ENCODE results near the gene RTCB.
A peak's percentile ranks its signal among the peaks of the same experiment; 100 is the strongest.

RTCB gene

GRCh38 chr22:32411829-32412592 is at the start of gene RTCB:
Gene RTCB, minus strand, starts transcription at chr22:32412247. Its CDS starts 91 bp downstream, at chr22:32412156.
- H3K36me3 ChIP-seq (replicated peaks) = peaks cover 21% of the 10 kb centered on the region
- in situ Hi-C loops (cut with MboI; ENCODE audit: low sequenced_read_pairs) = no loop called here

GRCh38 chr22:32457031-32457430 is 45.0 kb upstream of the RTCB start:
- H3K4me1 ChIP-seq = no peaks in the 10 kb centered on the region
- DNase-seq (ENCODE audit: low spot score in 2 of 2) = no peak
- no peaks in the 10 kb centered on the region for H3K36me3 ChIP-seq (replicated peaks)
- no peaks in the 10 kb centered on the region for H3K9me3 ChIP-seq
- in situ Hi-C loops (cut with MboI; ENCODE audit: low sequenced_read_pairs) = no loop called here
- no peak overlapping the region for H3K4me3 ChIP-seq
- H3K27me3 ChIP-seq (ENCODE audit: low read depth) = peaks cover 23% of the 10 kb centered on the region

More at GRCh38 chr22:32411829-32412592, at the start of gene RTCB:
- Histone ChIP-seq H3K27me3 (ENCODE audit: low read depth) (no peaks in the 10 kb centered on the region), H3K4me3 (peak within 1 kb of the TSS; percentile 69), H3K4me1 (peaks cover 5% of the 10 kb centered on the region), H3K9me3 (no peaks in the 10 kb centered on the region)
- DNase-seq (ENCODE audit: low spot score in 2 of 2) = peak; percentile 79 to 92

GRCh38 chr22:32448980-32449379 is 36.9 kb upstream of the RTCB start:
- Histone ChIP-seq H3K4me3 (no peak overlapping the region), H3K4me1 (no peaks in the 10 kb centered on the region), H3K9me3 (no peaks in the 10 kb centered on the region), H3K36me3 (replicated peaks) (no peaks in the 10 kb centered on the region), H3K27me3 (ENCODE audit: low read depth) (peaks cover 16% of the 10 kb centered on the region)
- in situ Hi-C loops (cut with MboI; ENCODE audit: low sequenced_read_pairs) = no loop called here
- DNase-seq (ENCODE audit: low spot score in 2 of 2) = no peak

GRCh38 chr22:32446321-32446720 is 34.3 kb upstream of the RTCB start:
- in situ Hi-C loops (cut with MboI; ENCODE audit: low sequenced_read_pairs) = no loop called here

GRCh38 chr22:32444068-32444467 is 32.0 kb upstream of the RTCB start:
- in situ Hi-C loops (cut with MboI; ENCODE audit: low sequenced_read_pairs) = no loop called here
- DNase-seq (ENCODE audit: low spot score in 2 of 2) = peak in 1 of 2 experiments; percentile 39
- H3K4me3 ChIP-seq = no peak overlapping the region

More at GRCh38 chr22:32446321-32446720, 34.3 kb upstream of the RTCB start:
- Histone ChIP-seq H3K9me3 (no peaks in the 10 kb centered on the region), H3K36me3 (replicated peaks) (no peaks in the 10 kb centered on the region), H3K4me3 (no peak overlapping the region), H3K4me1 (no peaks in the 10 kb centered on the region), H3K27me3 (ENCODE audit: low read depth) (peaks cover 21% of the 10 kb centered on the region)
- no peak for DNase-seq (ENCODE audit: low spot score in 2 of 2)

GRCh38 chr22:32430352-32430751 is 18.3 kb upstream of the RTCB start:
- DNase-seq (ENCODE audit: low spot score in 2 of 2) = no peak
- Histone ChIP-seq H3K9me3 (no peaks in the 10 kb centered on the region), H3K27me3 (ENCODE audit: low read depth) (peaks cover 30% of the 10 kb centered on the region), H3K36me3 (replicated peaks) (no peaks in the 10 kb centered on the region), H3K4me3 (no peak overlapping the region), H3K4me1 (no peaks in the 10 kb centered on the region)
- in situ Hi-C loops (cut with MboI; ENCODE audit: low sequenced_read_pairs) = no loop called here

More at GRCh38 chr22:32444068-32444467, 32.0 kb upstream of the RTCB start:
- Histone ChIP-seq H3K36me3 (replicated peaks) (no peaks in the 10 kb centered on the region), H3K9me3 (no peaks in the 10 kb centered on the region), H3K4me1 (no peaks in the 10 kb centered on the region), H3K27me3 (ENCODE audit: low read depth) (peaks cover 29% of the 10 kb centered on the region)

GRCh38 chr22:32426881-32427280 is 14.8 kb upstream of the RTCB start:
- in situ Hi-C loops (cut with MboI; ENCODE audit: low sequenced_read_pairs) = no loop called here
- H3K9me3 ChIP-seq = no peaks in the 10 kb centered on the region

GRCh38 chr22:32423664-32424063 is 11.6 kb upstream of the RTCB start:
- peaks cover 20% of the 10 kb centered on the region for H3K27me3 ChIP-seq (ENCODE audit: low read depth)
- no peaks in the 10 kb centered on the region for H3K4me1 ChIP-seq
- in situ Hi-C loops (cut with MboI; ENCODE audit: low sequenced_read_pairs) = no loop called here
- no peak overlapping the region for H3K4me3 ChIP-seq
- no peaks in the 10 kb centered on the region for H3K36me3 ChIP-seq (replicated peaks)
- no peak for DNase-seq (ENCODE audit: low spot score in 2 of 2)
- H3K9me3 ChIP-seq = no peaks in the 10 kb centered on the region

More at GRCh38 chr22:32426881-32427280, 14.8 kb upstream of the RTCB start:
- no peak overlapping the region for H3K4me3 ChIP-seq
- no peaks in the 10 kb centered on the region for H3K36me3 ChIP-seq (replicated peaks)
- DNase-seq (ENCODE audit: low spot score in 2 of 2) = no peak
- H3K27me3 ChIP-seq (ENCODE audit: low read depth) = peaks cover 16% of the 10 kb centered on the region
- H3K4me1 ChIP-seq = no peaks in the 10 kb centered on the region

GRCh38 chr22:32422062-32422461 is 10.0 kb upstream of the RTCB start:
- no peak for DNase-seq (ENCODE audit: low spot score in 2 of 2)
- no peak overlapping the region for H3K4me3 ChIP-seq
- no peaks in the 10 kb centered on the region for H3K4me1 ChIP-seq
- H3K9me3 ChIP-seq = no peaks in the 10 kb centered on the region
- H3K36me3 ChIP-seq (replicated peaks) = no peaks in the 10 kb centered on the region
- in situ Hi-C loops (cut with MboI; ENCODE audit: low sequenced_read_pairs) = no loop called here
- H3K27me3 ChIP-seq (ENCODE audit: low read depth) = peaks cover 29% of the 10 kb centered on the region

- Histone ChIP-seq H3K36me3 (replicated peaks) (no peaks in the 10 kb centered on the region), H3K4me3 (no peak overlapping the region), H3K4me1 (no peaks in the 10 kb centered on the region), H3K27me3 (ENCODE audit: low read depth) (peaks cover 29% of the 10 kb centered on the region), H3K9me3 (no peaks in the 10 kb centered on the region)
- no peak for DNase-seq (ENCODE audit: low spot score in 2 of 2)
- in situ Hi-C loops (cut with MboI; ENCODE audit: low sequenced_read_pairs) = no loop called here
These were observed 9.4 kb upstream of the RTCB start for GRCh38 chr22:32421484-32421883.

GRCh38 chr22:32417906-32418305 is 5.9 kb upstream of the RTCB start:
- peaks cover 21% of the 10 kb centered on the region for H3K27me3 ChIP-seq (ENCODE audit: low read depth)
- H3K4me1 ChIP-seq = no peaks in the 10 kb centered on the region
- no peak overlapping the region for H3K4me3 ChIP-seq
- in situ Hi-C loops (cut with MboI; ENCODE audit: low sequenced_read_pairs) = no loop called here
- no peaks in the 10 kb centered on the region for H3K9me3 ChIP-seq
- DNase-seq (ENCODE audit: low spot score in 2 of 2) = no peak
- no peaks in the 10 kb centered on the region for H3K36me3 ChIP-seq (replicated peaks)

- in situ Hi-C loops (cut with MboI; ENCODE audit: low sequenced_read_pairs) = no loop called here
- H3K27me3 ChIP-seq (ENCODE audit: low read depth) = peaks cover 18% of the 10 kb centered on the region
These were observed 4.6 kb upstream of the RTCB start for GRCh38 chr22:32416556-32417085.

GRCh38 chr22:32414191-32414590 is 2.1 kb upstream of the RTCB start:
- peaks cover 12% of the 10 kb centered on the region for H3K27me3 ChIP-seq (ENCODE audit: low read depth)
- peaks cover 5% of the 10 kb centered on the region for H3K4me1 ChIP-seq
- no peak for DNase-seq (ENCODE audit: low spot score in 2 of 2)
- H3K36me3 ChIP-seq (replicated peaks) = peaks cover 3% of the 10 kb centered on the region; the same call in 1 of the 2 replicates
- no peaks in the 10 kb centered on the region for H3K9me3 ChIP-seq
- H3K4me3 ChIP-seq = no peak overlapping the region
- in situ Hi-C loops (cut with MboI; ENCODE audit: low sequenced_read_pairs) = no loop called here

More at GRCh38 chr22:32416556-32417085, 4.6 kb upstream of the RTCB start:
- no peaks in the 10 kb centered on the region for H3K9me3 ChIP-seq
- no peak overlapping the region for H3K4me3 ChIP-seq
- no peak for DNase-seq (ENCODE audit: low spot score in 2 of 2)
- H3K36me3 ChIP-seq (replicated peaks) = no peaks in the 10 kb centered on the region
- H3K4me1 ChIP-seq = peaks cover 5% of the 10 kb centered on the region

- no peak overlapping the region for H3K4me3 ChIP-seq
- H3K9me3 ChIP-seq = no peaks in the 10 kb centered on the region
- peak in 1 of 2 experiments; percentile 13 for DNase-seq (ENCODE audit: low spot score in 2 of 2)
- in situ Hi-C loops (cut with MboI; ENCODE audit: low sequenced_read_pairs) = no loop called here
- H3K4me1 ChIP-seq = peaks cover 5% of the 10 kb centered on the region
- peaks cover 9% of the 10 kb centered on the region for H3K27me3 ChIP-seq (ENCODE audit: low read depth)
- peaks cover 4% of the 10 kb centered on the region for H3K36me3 ChIP-seq (replicated peaks)
These were observed 1.7 kb upstream of the RTCB start for GRCh38 chr22:32413719-32414118.

All from HAP-1 (cell line).